H9 (cell line): ENCODE data around the gene LIPC. TPM values are rescaled to one million over a fixed set of nuclear protein-coding genes. Genes with fewer than 3 reads are reported as not detected.

ENCODE experiments used
- DNase-seq: peaks from one replicate; pipeline ENCODE4 v3.0.0-alpha.2; 2017
- H2AFZ ChIP-seq: one replicate; pipeline ENCODE4 v1.6.1; 2013; ENCODE audit warnings: mild to moderate bottlenecking, low read length, control low read depth, moderate library complexity
- H2AK5ac ChIP-seq: 2 replicates; pipeline ENCODE4 v1.6.1; 2013; ENCODE audit warnings: low read length, control low read depth, mixed read lengths; ENCODE audit not compliant: insufficient read length
- H2BK120ac ChIP-seq: one replicate; pipeline ENCODE4 v1.6.1; 2013; ENCODE audit warnings: low read depth, mild to moderate bottlenecking, low read length, control low read depth, inconsistent platforms; ENCODE audit not compliant: poor library complexity, severe bottlenecking
- H2BK12ac ChIP-seq: 2 replicates; pipeline ENCODE4 v1.6.1; 2013; ENCODE audit warnings: low read length, control low read depth, mixed read lengths, low read depth; ENCODE audit not compliant: insufficient read length
- H2BK15ac ChIP-seq: 2 replicates; pipeline ENCODE4 v1.6.1; 2013; ENCODE audit warnings: low read depth, low read length, control low read depth
- H2BK20ac ChIP-seq: one replicate; pipeline ENCODE4 v1.6.1; 2013; ENCODE audit warnings: low read depth, mild to moderate bottlenecking, low read length, control low read depth, inconsistent platforms; ENCODE audit not compliant: poor library complexity, severe bottlenecking
- H2BK5ac ChIP-seq: 2 replicates; pipeline ENCODE4 v1.6.1; 2013; ENCODE audit warnings: low read length, control low read depth, mixed read lengths; ENCODE audit not compliant: insufficient read length
- H3K14ac ChIP-seq: 2 replicates; pipeline ENCODE4 v1.6.1; 2013; ENCODE audit warnings: low read length, control low read depth; ENCODE audit not compliant: insufficient read depth
- H3K18ac ChIP-seq: 2 replicates; pipeline ENCODE4 v1.6.1; 2013; ENCODE audit warnings: low read depth, mild to moderate bottlenecking, mixed read lengths, low read length, control low read depth; ENCODE audit not compliant: insufficient read length
- H3K23ac ChIP-seq: 2 replicates; pipeline ENCODE4 v1.6.1; 2013; ENCODE audit warnings: low read length, control low read depth, mixed read lengths, low read depth; ENCODE audit not compliant: insufficient read length
- H3K23me2 ChIP-seq: 2 replicates; pipeline ENCODE4 v1.6.1; 2013; ENCODE audit warnings: low read depth, mild to moderate bottlenecking, mixed read lengths, low read length, control low read depth; ENCODE audit not compliant: insufficient read length, poor library complexity, severe bottlenecking
- H3K27ac ChIP-seq: 2 replicates; pipeline ENCODE4 v1.5.1; 2013; ENCODE audit warnings: low read length, control low read depth, mixed read lengths, low read depth; ENCODE audit not compliant: insufficient read length
- H3K27me3 ChIP-seq: 2 replicates; pipeline ENCODE4 v1.6.1; 2013; ENCODE audit warnings: low read length, control low read depth, inconsistent platforms; ENCODE audit not compliant: insufficient read depth
- H3K4ac ChIP-seq: 2 replicates; pipeline ENCODE4 v1.6.1; 2013; ENCODE audit warnings: low read depth, mild to moderate bottlenecking, control low read depth, inconsistent platforms, low read length, moderate library complexity
- H3K4me1 ChIP-seq: 2 replicates; pipeline ENCODE4 v1.6.1; 2013; ENCODE audit warnings: low read length, control low read depth, inconsistent platforms; ENCODE audit not compliant: insufficient read depth
- H3K4me2 ChIP-seq: 2 replicates; pipeline ENCODE4 v1.6.1; 2013; ENCODE audit warnings: low read length, control low read depth, mixed read lengths; ENCODE audit not compliant: insufficient read length, insufficient read depth
- H3K56ac ChIP-seq: 2 replicates; pipeline ENCODE4 v1.6.1; 2013; ENCODE audit warnings: low read depth, mild to moderate bottlenecking, mixed read lengths, low read length, control low read depth; ENCODE audit not compliant: insufficient read length
- H3K79me1 ChIP-seq: 2 replicates; pipeline ENCODE4 v1.6.1; 2013; ENCODE audit warnings: low read depth, mild to moderate bottlenecking, moderate library complexity, low read length, control low read depth, inconsistent platforms; ENCODE audit not compliant: insufficient read depth, poor library complexity, severe bottlenecking
- H3K79me2 ChIP-seq: 2 replicates; pipeline ENCODE4 v1.6.1; 2013; ENCODE audit warnings: low read length, control low read depth, inconsistent platforms; ENCODE audit not compliant: insufficient read depth
- H3K9ac ChIP-seq: 2 replicates; pipeline ENCODE4 v1.6.1; 2013; ENCODE audit warnings: low read length, control low read depth, mixed read lengths; ENCODE audit not compliant: insufficient read length; ENCODE audit errors: extremely low read depth
- H3K9me3 ChIP-seq: one replicate; pipeline ENCODE4 v1.6.1; 2013; ENCODE audit warnings: low read depth, low read length, inconsistent platforms; ENCODE audit not compliant: control insufficient read depth
- H3T11ph ChIP-seq: one replicate; pipeline ENCODE4 v1.6.1; 2013; ENCODE audit warnings: mild to moderate bottlenecking, low read length, control low read depth, inconsistent platforms
- H4K20me1 ChIP-seq: one replicate; pipeline ENCODE4 v1.6.1; 2013; ENCODE audit not compliant: control insufficient read depth, insufficient read length, insufficient read depth
- H4K5ac ChIP-seq: 2 replicates; pipeline ENCODE4 v1.6.1; 2013; ENCODE audit warnings: low read depth, mild to moderate bottlenecking, mixed read lengths, low read length, control low read depth; ENCODE audit not compliant: insufficient read length
- H4K8ac ChIP-seq: replicated peaks from 2 replicates; pipeline ENCODE4 v1.6.1; 2013; ENCODE audit warnings: low read length, control low read depth, mixed read lengths, low read depth; ENCODE audit not compliant: insufficient read length
- H4K91ac ChIP-seq: 2 replicates; pipeline ENCODE4 v1.6.1; 2013; ENCODE audit warnings: low read depth, mild to moderate bottlenecking, moderate library complexity, mixed read lengths, low read length, control low read depth; ENCODE audit not compliant: insufficient read length
- H3K27ac Mint-ChIP-seq, 3 experiments: 2 replicates in 2 of 3; 3 replicates in 1 of 3; pipeline ENCODE4 v1.8.0; 2020 to 2021; ENCODE audit warnings: mixed read lengths in 3 of 3, mild to moderate bottlenecking in 1 of 3, moderate library complexity in 1 of 3
- H3K27me3 Mint-ChIP-seq: 2 replicates; pipeline ENCODE4 v1.8.0; 2021; ENCODE audit warnings: low read depth, mild to moderate bottlenecking, moderate library complexity, mixed read lengths
- H3K36me3 Mint-ChIP-seq, 3 experiments: 2 replicates in 2 of 3; 3 replicates in 1 of 3; pipeline ENCODE4 v1.8.0; 2020 to 2021; ENCODE audit warnings: low read depth in 3 of 3, mixed read lengths in 3 of 3; ENCODE audit not compliant: insufficient read depth in 1 of 3
- H3K4me1 Mint-ChIP-seq, 2 experiments: 2 replicates each; pipeline ENCODE4 v1.8.0; 2020; ENCODE audit warnings: mixed read lengths in 2 of 2
- H3K4me3 Mint-ChIP-seq, 2 experiments: 2 replicates in 1 of 2; 3 replicates in 1 of 2; pipeline ENCODE4 v1.8.0; 2020 to 2021; ENCODE audit warnings: mild to moderate bottlenecking in 2 of 2, mixed read lengths in 2 of 2, moderate library complexity in 1 of 2
- H3K9me3 Mint-ChIP-seq, 2 experiments: 2 replicates in 1 of 2; 3 replicates in 1 of 2; pipeline ENCODE4 v1.8.0; 2020; ENCODE audit warnings: mild to moderate bottlenecking in 2 of 2, mixed read lengths in 2 of 2, moderate library complexity in 1 of 2
- WGBS: extraction: QIAGEN DNeasy Blood & Tissue Kit; methylation state at CpG from one replicate; pipeline ENCODE4 v1.1.7; 2013; ENCODE audit warnings: missing lambda C conversion rate, low lambda C conversion rate, mixed read lengths; ENCODE audit not compliant: insufficient read length; ENCODE audit errors: extremely low coverage; 5-methylcytosine and 5-hydroxymethylcytosine counted together
- total RNA-seq: library from RNA; stranded (reverse); gene quantifications from 2 replicates; pipeline ENCODE4 v1.2.1, GENCODE V29; 2021
- TF ChIP-seq, protein P1 (sequence below): fragments of 200-600 bp; sonication (generic); conservative IDR thresholded peaks from 3 replicates; pipeline ENCODE4 v1.8.0; 2021; ENCODE audit warnings: antibody characterized with exemption, mild to moderate bottlenecking

LIPC gene
- total RNA-seq, 1 experiment from 2014 or later: not detected

DNA sequence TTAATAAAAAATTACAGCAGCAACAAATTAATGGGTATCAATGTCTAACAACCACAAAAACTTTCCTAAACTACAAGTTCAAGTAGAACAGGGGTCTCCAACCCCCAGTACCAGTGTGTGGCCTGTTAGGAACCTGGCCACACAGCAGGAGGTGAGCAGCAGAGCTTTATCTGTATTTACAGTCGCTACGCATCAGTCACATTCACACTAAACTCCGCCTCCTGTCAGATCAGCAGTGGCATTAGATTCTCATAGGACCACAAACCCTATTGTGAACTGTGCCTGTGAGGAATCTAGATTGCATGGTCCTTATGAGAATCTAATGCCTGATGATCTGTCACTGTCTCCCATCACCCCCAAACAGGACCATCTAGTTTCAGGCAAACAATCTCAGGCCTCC, 18.5 kb upstream of the LIPC start:
- no peaks in the 10 kb centered on the region for H3K4me1 Mint-ChIP-seq
- Histone ChIP-seq H4K20me1 (no peaks in the 10 kb centered on the region), H2BK12ac (no peak overlapping the region), H3K27me3 (no peaks in the 10 kb centered on the region), H3K18ac (no peak overlapping the region), H3K23me2 (no peaks in the 10 kb centered on the region), H2AK5ac (no peak overlapping the region), H3K9ac (no peak overlapping the region), H3K56ac (no peak overlapping the region), H3K4me1 (no peaks in the 10 kb centered on the region), H3K4ac (no peak overlapping the region), H3K9me3 (no peaks in the 10 kb centered on the region), H2BK20ac (no peak overlapping the region), H2BK5ac (no peak overlapping the region), H3K27ac (no peak overlapping the region), H3K23ac (no peak overlapping the region), H2BK120ac (no peak overlapping the region), H3K79me2 (no peaks in the 10 kb centered on the region), H3K14ac (no peak overlapping the region), H3T11ph (no peak overlapping the region), H3K79me1 (no peaks in the 10 kb centered on the region), H4K8ac (no peak overlapping the region), H2AFZ (no peak overlapping the region), H3K4me2 (no peak overlapping the region), H2BK15ac (no peak overlapping the region), H4K5ac (no peak overlapping the region), H4K91ac (no peak overlapping the region)
- no CpG with 5 or more reads among the region's 3 CpGs for WGBS
- H3K4me3 Mint-ChIP-seq: no peak overlapping the region
- H3K9me3 Mint-ChIP-seq: peaks cover 4 to 7% of the 10 kb centered on the region in 2 experiments; a peak in 4 of 5 replicates
- no peak for DNase-seq
- H3K27ac Mint-ChIP-seq: no peak overlapping the region
- H3K27me3 Mint-ChIP-seq: no peaks in the 10 kb centered on the region
- peaks cover 0 to 11% (median 0%) of the 10 kb centered on the region in 3 experiments; a peak in 2 of 7 replicates for H3K36me3 Mint-ChIP-seq
- TF ChIP-seq, protein P1, sequence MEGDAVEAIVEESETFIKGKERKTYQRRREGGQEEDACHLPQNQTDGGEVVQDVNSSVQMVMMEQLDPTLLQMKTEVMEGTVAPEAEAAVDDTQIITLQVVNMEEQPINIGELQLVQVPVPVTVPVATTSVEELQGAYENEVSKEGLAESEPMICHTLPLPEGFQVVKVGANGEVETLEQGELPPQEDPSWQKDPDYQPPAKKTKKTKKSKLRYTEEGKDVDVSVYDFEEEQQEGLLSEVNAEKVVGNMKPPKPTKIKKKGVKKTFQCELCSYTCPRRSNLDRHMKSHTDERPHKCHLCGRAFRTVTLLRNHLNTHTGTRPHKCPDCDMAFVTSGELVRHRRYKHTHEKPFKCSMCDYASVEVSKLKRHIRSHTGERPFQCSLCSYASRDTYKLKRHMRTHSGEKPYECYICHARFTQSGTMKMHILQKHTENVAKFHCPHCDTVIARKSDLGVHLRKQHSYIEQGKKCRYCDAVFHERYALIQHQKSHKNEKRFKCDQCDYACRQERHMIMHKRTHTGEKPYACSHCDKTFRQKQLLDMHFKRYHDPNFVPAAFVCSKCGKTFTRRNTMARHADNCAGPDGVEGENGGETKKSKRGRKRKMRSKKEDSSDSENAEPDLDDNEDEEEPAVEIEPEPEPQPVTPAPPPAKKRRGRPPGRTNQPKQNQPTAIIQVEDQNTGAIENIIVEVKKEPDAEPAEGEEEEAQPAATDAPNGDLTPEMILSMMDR: no peak
